ENCODE measurements around the gene ABCB7.

The ABCB7 gene

DNA sequence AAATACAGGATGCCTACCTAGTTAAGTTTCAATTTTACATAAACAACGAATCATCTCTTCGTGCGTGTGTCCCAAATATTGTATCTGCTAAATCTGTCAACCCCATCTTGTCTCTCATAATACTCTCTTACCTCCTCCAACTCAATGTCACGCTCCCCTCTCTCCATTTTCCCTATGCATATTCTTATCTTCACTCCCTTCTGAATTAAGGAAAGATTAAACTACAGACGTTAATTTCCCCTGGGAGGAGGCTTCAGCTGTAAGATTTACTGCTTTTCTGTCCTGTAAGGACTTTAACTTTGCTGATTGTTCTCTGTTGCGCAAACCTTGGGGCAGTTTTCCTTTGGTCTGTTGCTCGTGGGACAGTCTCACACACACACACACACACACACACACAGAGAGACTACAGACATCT lies 455 bp upstream of the ABCB7 start:
- peak; percentile 45 for ATAC-seq
- TF ChIP-seq OSR1 (CRISPR knock-in tag; IDR thresholded peaks at IDR 0.05) (no peak), ZFP30 (CRISPR knock-in tag; IDR thresholded peaks at IDR 0.05) (no peak), GLIS3 (CRISPR knock-in tag; IDR thresholded peaks at IDR 0.05) (no peak), PPARA (CRISPR knock-in tag; IDR thresholded peaks at IDR 0.05; ENCODE audit: borderline replicate concordance) (no peak), ZNF565 (CRISPR knock-in tag; conservative IDR thresholded peaks at IDR 0.05; ENCODE audit: low read depth) (no peak), ISL1 (CRISPR knock-in tag; IDR thresholded peaks at IDR 0.05) (no peak)

- ATAC-seq = peak; percentile 44
- TF ChIP-seq ZNF8 (CRISPR knock-in tag; IDR thresholded peaks at IDR 0.05) (no peak), SNAI2 (CRISPR knock-in tag; IDR thresholded peaks at IDR 0.05) (no peak), ZNF565 (CRISPR knock-in tag; conservative IDR thresholded peaks at IDR 0.05; ENCODE audit: low read depth) (no peak), ZFP30 (CRISPR knock-in tag; IDR thresholded peaks at IDR 0.05) (no peak), CSRNP3 (CRISPR knock-in tag; IDR thresholded peaks at IDR 0.05) (no peak), TCF4 (CRISPR knock-in tag; IDR thresholded peaks at IDR 0.05; ENCODE audit: borderline replicate concordance) (no peak), CSDC2 (CRISPR knock-in tag; IDR thresholded peaks at IDR 0.05) (no peak), BACH2 (CRISPR knock-in tag; IDR thresholded peaks at IDR 0.05; ENCODE audit: borderline replicate concordance) (no peak)
- TF ChIP-seq, protein P1, sequence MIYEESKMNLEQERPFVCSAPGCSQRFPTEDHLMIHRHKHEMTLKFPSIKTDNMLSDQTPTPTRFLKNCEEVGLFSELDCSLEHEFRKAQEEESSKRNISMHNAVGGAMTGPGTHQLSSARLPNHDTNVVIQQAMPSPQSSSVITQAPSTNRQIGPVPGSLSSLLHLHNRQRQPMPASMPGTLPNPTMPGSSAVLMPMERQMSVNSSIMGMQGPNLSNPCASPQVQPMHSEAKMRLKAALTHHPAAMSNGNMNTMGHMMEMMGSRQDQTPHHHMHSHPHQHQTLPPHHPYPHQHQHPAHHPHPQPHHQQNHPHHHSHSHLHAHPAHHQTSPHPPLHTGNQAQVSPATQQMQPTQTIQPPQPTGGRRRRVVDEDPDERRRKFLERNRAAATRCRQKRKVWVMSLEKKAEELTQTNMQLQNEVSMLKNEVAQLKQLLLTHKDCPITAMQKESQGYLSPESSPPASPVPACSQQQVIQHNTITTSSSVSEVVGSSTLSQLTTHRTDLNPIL (CRISPR knock-in tag; IDR thresholded peaks at IDR 0.05; ENCODE audit: low read depth) = no peak
Measured at GRCh38 chrX:75155447-75155826, 646 bp downstream of the ABCB7 start.

DNA sequence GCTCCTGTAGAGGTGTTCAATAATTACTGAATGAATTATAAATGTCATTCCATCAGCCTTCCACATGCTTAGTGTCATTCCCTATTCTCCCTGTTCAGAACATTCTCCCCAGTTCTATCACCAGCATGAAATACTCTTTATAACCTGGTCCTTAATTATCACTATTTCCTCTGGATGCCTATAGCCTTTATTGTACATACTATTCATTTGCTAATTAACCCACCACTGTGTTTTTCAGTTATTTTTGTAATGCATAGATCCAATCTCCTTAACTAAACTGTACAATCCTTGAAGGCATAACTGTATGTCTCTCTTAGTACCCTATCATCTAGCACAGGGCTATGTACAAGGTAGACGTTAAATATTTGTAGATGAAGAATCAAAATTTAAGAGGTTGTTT lies 1.2 kb downstream of the ABCB7 start:
- TF ChIP-seq ZNF70 (CRISPR knock-in tag; IDR thresholded peaks at IDR 0.05) = no peak
- ATAC-seq = no peak

GRCh38 chrX:75151827-75152592 lies 4.1 kb downstream of the ABCB7 start:
- ATAC-seq = no peak
- TF ChIP-seq, protein P1 (CRISPR knock-in tag; IDR thresholded peaks at IDR 0.05; ENCODE audit: low read depth) = no peak
- TF ChIP-seq CSRNP3 (CRISPR knock-in tag; IDR thresholded peaks at IDR 0.05) = no peak
- TF ChIP-seq ZNF565 (CRISPR knock-in tag; conservative IDR thresholded peaks at IDR 0.05; ENCODE audit: low read depth) = no peak
- no peak for TF ChIP-seq ISL1 (CRISPR knock-in tag; IDR thresholded peaks at IDR 0.05)
- TF ChIP-seq TOX (CRISPR knock-in tag; IDR thresholded peaks at IDR 0.05; ENCODE audit: borderline replicate concordance) = no peak
- TF ChIP-seq, protein P2, sequence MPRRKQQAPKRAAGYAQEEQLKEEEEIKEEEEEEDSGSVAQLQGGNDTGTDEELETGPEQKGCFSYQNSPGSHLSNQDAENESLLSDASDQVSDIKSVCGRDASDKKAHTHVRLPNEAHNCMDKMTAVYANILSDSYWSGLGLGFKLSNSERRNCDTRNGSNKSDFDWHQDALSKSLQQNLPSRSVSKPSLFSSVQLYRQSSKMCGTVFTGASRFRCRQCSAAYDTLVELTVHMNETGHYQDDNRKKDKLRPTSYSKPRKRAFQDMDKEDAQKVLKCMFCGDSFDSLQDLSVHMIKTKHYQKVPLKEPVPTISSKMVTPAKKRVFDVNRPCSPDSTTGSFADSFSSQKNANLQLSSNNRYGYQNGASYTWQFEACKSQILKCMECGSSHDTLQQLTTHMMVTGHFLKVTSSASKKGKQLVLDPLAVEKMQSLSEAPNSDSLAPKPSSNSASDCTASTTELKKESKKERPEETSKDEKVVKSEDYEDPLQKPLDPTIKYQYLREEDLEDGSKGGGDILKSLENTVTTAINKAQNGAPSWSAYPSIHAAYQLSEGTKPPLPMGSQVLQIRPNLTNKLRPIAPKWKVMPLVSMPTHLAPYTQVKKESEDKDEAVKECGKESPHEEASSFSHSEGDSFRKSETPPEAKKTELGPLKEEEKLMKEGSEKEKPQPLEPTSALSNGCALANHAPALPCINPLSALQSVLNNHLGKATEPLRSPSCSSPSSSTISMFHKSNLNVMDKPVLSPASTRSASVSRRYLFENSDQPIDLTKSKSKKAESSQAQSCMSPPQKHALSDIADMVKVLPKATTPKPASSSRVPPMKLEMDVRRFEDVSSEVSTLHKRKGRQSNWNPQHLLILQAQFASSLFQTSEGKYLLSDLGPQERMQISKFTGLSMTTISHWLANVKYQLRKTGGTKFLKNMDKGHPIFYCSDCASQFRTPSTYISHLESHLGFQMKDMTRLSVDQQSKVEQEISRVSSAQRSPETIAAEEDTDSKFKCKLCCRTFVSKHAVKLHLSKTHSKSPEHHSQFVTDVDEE (CRISPR knock-in tag; IDR thresholded peaks at IDR 0.05) = no peak
- TF ChIP-seq CSDC2 (CRISPR knock-in tag; IDR thresholded peaks at IDR 0.05) = no peak
- TF ChIP-seq ZNF70 (CRISPR knock-in tag; IDR thresholded peaks at IDR 0.05) = no peak
- no peak for TF ChIP-seq ZNF8 (CRISPR knock-in tag; IDR thresholded peaks at IDR 0.05)
- no peak for TF ChIP-seq PATZ1 (CRISPR knock-in tag; IDR thresholded peaks at IDR 0.05; ENCODE audit: borderline replicate concordance)
- TF ChIP-seq ESRRG (CRISPR knock-in tag; IDR thresholded peaks at IDR 0.05) = no peak
- TF ChIP-seq OSR1 (CRISPR knock-in tag; IDR thresholded peaks at IDR 0.05) = no peak

All from SK-N-SH treated with all-trans-retinoic acid at 6 μM for 48 hours (cell line).